RWPE2 (cell line): ENCODE results near the gene EPB41L2.

Experiments used
- ATAC-seq: fragments of 200-7000 bp; cut with Tn5 transposase; 3 replicates; pipeline ENCODE4 v1.9.1; 2021; ENCODE audit warnings: low read depth
- DNase-seq: peaks from one replicate; pipeline ENCODE4 v3.0.0-alpha.2; 2020; ENCODE audit warnings: low spot score
- H3K27ac ChIP-seq: fragments of 450-650 bp; 2 replicates; pipeline ENCODE4 v1.5.1; 2017; ENCODE audit warnings: mild to moderate bottlenecking; ENCODE audit not compliant: poor library complexity, severe bottlenecking
- H3K27me3 ChIP-seq: fragments of 250-450 bp; sonication (Bioruptor Pico); 2 replicates; pipeline ENCODE4 v1.5.1; 2021; ENCODE audit warnings: mild to moderate bottlenecking, moderate library complexity; ENCODE audit not compliant: insufficient read depth, poor library complexity, severe bottlenecking
- H3K36me3 ChIP-seq: fragments of 250-450 bp; sonication (Bioruptor Pico); 2 replicates; pipeline ENCODE4 v1.5.1; 2020; ENCODE audit warnings: low read depth, mild to moderate bottlenecking, moderate library complexity
- H3K4me1 ChIP-seq: fragments of 250-450 bp; sonication (Bioruptor Pico); 2 replicates; pipeline ENCODE4 v1.5.1; 2021; ENCODE audit warnings: mild to moderate bottlenecking, moderate library complexity; ENCODE audit not compliant: insufficient read depth, poor library complexity, severe bottlenecking
- H3K4me3 ChIP-seq: fragments of 250-450 bp; sonication (Bioruptor Pico); 2 replicates; pipeline ENCODE4 v1.5.1; 2021; ENCODE audit warnings: mild to moderate bottlenecking, moderate library complexity; ENCODE audit not compliant: severe bottlenecking
- H3K9me3 ChIP-seq: fragments of 250-450 bp; sonication (Bioruptor Pico); 2 replicates; pipeline ENCODE4 v1.5.1; 2021; ENCODE audit warnings: mild to moderate bottlenecking, moderate library complexity; ENCODE audit not compliant: severe bottlenecking
- CTCF ChIP-seq: fragments of 450-650 bp; IDR thresholded peaks from one replicate; pipeline ENCODE4 v1.5.1; 2017; ENCODE audit warnings: mild to moderate bottlenecking, moderate library complexity; ENCODE audit not compliant: poor library complexity, severe bottlenecking

The EPB41L2 gene

GRCh38 chr6:130966344-130966980 lies 96.6 kb downstream of the EPB41L2 start:
- no peak overlapping the region for H3K4me3 ChIP-seq
- H3K27me3 ChIP-seq, result no peaks in the 10 kb centered on the region
- no peak for DNase-seq
- TF ChIP-seq CTCF, result no peak
- H3K27ac ChIP-seq, result no peak overlapping the region
- no peak for ATAC-seq
- H3K36me3 ChIP-seq, result no peaks in the 10 kb centered on the region
- H3K4me1 ChIP-seq, result no peaks in the 10 kb centered on the region
- H3K9me3 ChIP-seq, result no peaks in the 10 kb centered on the region

- Histone ChIP-seq H3K36me3 (no peaks in the 10 kb centered on the region), H3K4me1 (no peaks in the 10 kb centered on the region), H3K27me3 (no peaks in the 10 kb centered on the region), H3K4me3 (no peak overlapping the region), H3K9me3 (no peaks in the 10 kb centered on the region), H3K27ac (no peak overlapping the region)
- ATAC-seq, result no peak
- DNase-seq, result no peak
- TF ChIP-seq CTCF, result no peak
Observed at GRCh38 chr6:130965656-130966055, 97.4 kb downstream of the EPB41L2 start.

- no peak for TF ChIP-seq CTCF
- no peaks in the 10 kb centered on the region for H3K36me3 ChIP-seq
- H3K4me3 ChIP-seq, result no peak overlapping the region
- no peak for DNase-seq
- ATAC-seq, result no peak
- no peaks in the 10 kb centered on the region for H3K27me3 ChIP-seq
- no peaks in the 10 kb centered on the region for H3K9me3 ChIP-seq
- no peak overlapping the region for H3K27ac ChIP-seq
- H3K4me1 ChIP-seq, result no peaks in the 10 kb centered on the region
Observed at GRCh38 chr6:130964808-130965604, 98.0 kb downstream of the EPB41L2 start.

GRCh38 chr6:130964289-130964688 lies 98.8 kb downstream of the EPB41L2 start:
- TF ChIP-seq CTCF, result no peak
- Histone ChIP-seq H3K4me3 (no peak overlapping the region), H3K36me3 (no peaks in the 10 kb centered on the region), H3K4me1 (no peaks in the 10 kb centered on the region), H3K27me3 (no peaks in the 10 kb centered on the region), H3K9me3 (no peaks in the 10 kb centered on the region), H3K27ac (no peak overlapping the region)
- no peak for DNase-seq
- ATAC-seq, result no peak

GRCh38 chr6:130962966-130963365 lies 100.1 kb downstream of the EPB41L2 start:
- no peaks in the 10 kb centered on the region for H3K27me3 ChIP-seq
- H3K36me3 ChIP-seq, result no peaks in the 10 kb centered on the region
- H3K4me3 ChIP-seq, result no peak overlapping the region
- H3K9me3 ChIP-seq, result no peaks in the 10 kb centered on the region
- no peak for TF ChIP-seq CTCF
- H3K27ac ChIP-seq, result no peak overlapping the region
- DNase-seq (no peak), ATAC-seq (no peak)
- H3K4me1 ChIP-seq, result no peaks in the 10 kb centered on the region
